Lung (tissue), 12 donors: Measurements from ENCODE around the gene EZR. TPM values are rescaled to one million over a fixed set of nuclear protein-coding genes. Genes with fewer than 3 reads are reported as not detected.

Source experiments
- ATAC-seq: fragments of 200-7000 bp; cut with Tn5 transposase; one replicate; pipeline ENCODE4 v1.9.1; 2020; ENCODE audit warnings: moderate number of reproducible peaks; ENCODE audit not compliant: insufficient read depth, low FRiP score
- DNase-seq, 3 donors: peaks; one replicate each; pipeline ENCODE4 v3.0.0-alpha.2; 2013 to 2017
- H3K27ac ChIP-seq, 2 donors: one replicate each; pipeline ENCODE4 v1.5.1; 2013; ENCODE audit warnings: mild to moderate bottlenecking in 2 of 2, moderate library complexity in 2 of 2, control low read depth in 1 of 2, inconsistent platforms in 1 of 2, low read depth in 1 of 2, low read length in 1 of 2
- H3K27me3 ChIP-seq, 3 donors: one replicate each; pipeline ENCODE4 v1.5.1; 2013; ENCODE audit warnings: low read length in 2 of 3; ENCODE audit not compliant: control insufficient read depth in 3 of 3, insufficient read depth in 3 of 3
- H3K36me3 ChIP-seq, 4 donors: one replicate each; pipeline ENCODE4 v1.5.1; 2013; ENCODE audit warnings: low read length in 4 of 4, mild to moderate bottlenecking in 1 of 4, moderate library complexity in 1 of 4; ENCODE audit not compliant: control insufficient read depth in 4 of 4, insufficient read depth in 4 of 4
- H3K4me1 ChIP-seq, 5 donors: one replicate each; pipeline ENCODE4 v1.5.1; 2013; ENCODE audit warnings: low read length in 5 of 5, mild to moderate bottlenecking in 2 of 5, moderate library complexity in 1 of 5; ENCODE audit not compliant: control insufficient read depth in 5 of 5, insufficient read depth in 5 of 5
- H3K4me3 ChIP-seq: one replicate; pipeline ENCODE4 v1.5.1; 2013; ENCODE audit warnings: mild to moderate bottlenecking, control low read depth, moderate library complexity
- H3K9ac ChIP-seq, 2 donors: one replicate each; pipeline ENCODE4 v1.5.1; 2013; ENCODE audit warnings: low read length in 2 of 2, control low read depth in 1 of 2; ENCODE audit not compliant: insufficient read depth in 1 of 2
- H3K9me3 ChIP-seq, 4 donors: one replicate each; pipeline ENCODE4 v1.5.1; 2013; ENCODE audit warnings: low read length in 3 of 4, mild to moderate bottlenecking in 1 of 4, moderate library complexity in 1 of 4; ENCODE audit not compliant: control insufficient read depth in 4 of 4, insufficient read depth in 3 of 4
- CTCF ChIP-seq: IDR thresholded peaks from 2 replicates; pipeline ENCODE4 v1.5.1; 2012; ENCODE audit warnings: mild to moderate bottlenecking; ENCODE audit errors: control extremely low read depth, extremely low read depth
- WGBS, 2 donors: extraction: QIAGEN DNeasy Blood & Tissue Kit; methylation state at CpG; one replicate each; pipeline ENCODE4 v1.1.7; 2013; 5-methylcytosine and 5-hydroxymethylcytosine counted together
- polyA plus RNA-seq, 2 donors: library from polyadenylated mRNA; stranded (reverse); fragments of 200-250 nt; gene quantifications; one replicate each; pipeline ENCODE4 v1.2.1, GENCODE V29; 2013
- total RNA-seq, 2 donors: library from RNA; depleted of rRNA in 1 of 2; stranded (reverse); fragments of >200 nt in 1 of 2; gene quantifications; one replicate each; pipeline ENCODE4 v1.2.1, GENCODE V29; 2014 to 2021
- donor health status: control.
- donor health status: control.
- donor health status: Bipolar disorder and iron deficiency.
- donor health status: healthy.
- donor health status: DM: yes; HTN: yes; CAD: no.

Gene EZR
- total and polyA plus RNA-seq, 4 donors: 168 to 452 (median 198) TPM

- H3K9ac ChIP-seq: no peak overlapping the region
- whole genome bisulfite sequencing, 2 donors: 63 to 66% methylated on average over 8 of the region's 8 CpGs
- H3K36me3 ChIP-seq: peaks cover 3 to 9% (median 4%) of the 10 kb centered on the region in 4 donors
- ATAC-seq (no peak), DNase-seq (no peak)
- H3K4me3 ChIP-seq: no peak overlapping the region
- no peak for TF ChIP-seq CTCF
- no peaks in the 10 kb centered on the region for H3K9me3 ChIP-seq
- no peaks in the 10 kb centered on the region for H3K27me3 ChIP-seq
- no peak overlapping the region for H3K27ac ChIP-seq
- peaks cover 6 to 22% (median 13%) of the 10 kb centered on the region in 5 donors for H3K4me1 ChIP-seq
These were observed 11.4 kb downstream of the EZR start for GRCh38 chr6:158807515-158808441.

GRCh38 chr6:158805698-158806377 lies 13.3 kb downstream of the EZR start:
- DNase-seq (no peak), ATAC-seq (no peak)
- Histone ChIP-seq H3K4me1 (peaks cover 0 to 24% (median 13%) of the 10 kb centered on the region in 5 donors), H3K4me3 (no peak overlapping the region), H3K36me3 (peaks cover 2 to 8% (median 6%) of the 10 kb centered on the region in 4 donors), H3K9me3 (no peaks in the 10 kb centered on the region), H3K9ac (no peak overlapping the region), H3K27me3 (no peaks in the 10 kb centered on the region), H3K27ac (no peak overlapping the region)
- TF ChIP-seq CTCF: no peak
- WGBS, 2 donors: 91 to 97% methylated on average over 5 of the region's 5 CpGs

DNA sequence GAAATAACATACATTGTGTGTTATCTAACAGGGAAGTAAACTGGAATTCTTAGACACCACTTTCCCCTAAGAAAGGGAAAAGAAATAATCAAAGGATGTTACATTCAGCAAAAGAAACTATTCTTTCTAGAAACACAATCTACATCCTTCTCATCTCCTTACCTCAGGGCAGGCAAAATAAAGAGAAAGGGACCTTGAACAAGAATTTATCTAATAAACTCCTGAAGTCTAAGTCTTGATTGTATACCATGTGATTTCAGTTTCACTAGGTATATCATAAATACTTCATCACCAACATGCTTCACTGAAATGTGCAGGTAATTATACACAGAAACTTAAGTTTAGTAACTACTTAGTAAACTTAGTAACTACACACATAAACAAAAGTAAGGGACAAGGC lies 15.0 kb downstream of the EZR start:
- H3K9me3 ChIP-seq: no peaks in the 10 kb centered on the region
- peaks cover 0 to 8% (median 4%) of the 10 kb centered on the region in 4 donors for H3K36me3 ChIP-seq
- H3K9ac ChIP-seq: no peak overlapping the region
- ATAC-seq (no peak), DNase-seq (no peak)
- TF ChIP-seq CTCF: no peak
- no peaks in the 10 kb centered on the region for H3K27me3 ChIP-seq
- no peak overlapping the region for H3K4me3 ChIP-seq
- H3K27ac ChIP-seq: no peak overlapping the region
- peaks cover 6 to 20% (median 16%) of the 10 kb centered on the region in 5 donors for H3K4me1 ChIP-seq
